Upper lobe of right lung (tissue), 1 donor: ENCODE results near the gene TCFL5. TPM values are rescaled to one million over a fixed set of nuclear protein-coding genes. Genes with fewer than 3 reads are reported as not detected.

Source experiments
- ATAC-seq: fragments of 200-7000 bp; cut with Tn5 transposase; one replicate; pipeline ENCODE4 v1.9.1; 2020; ENCODE audit warnings: mild to moderate bottlenecking, moderate library complexity
- DNase-seq: peaks from one replicate; pipeline ENCODE4 v3.0.0-alpha.2; 2020
- H3K27ac ChIP-seq: fragments of 200-600 bp; one replicate; pipeline ENCODE4 v1.8.0; 2022
- H3K27me3 ChIP-seq: fragments of 200-600 bp; one replicate; pipeline ENCODE4 v1.8.0; 2022; ENCODE audit warnings: mild to moderate bottlenecking
- H3K36me3 ChIP-seq: fragments of 200-600 bp; one replicate; pipeline ENCODE4 v1.8.0; 2022
- H3K4me1 ChIP-seq: fragments of 200-600 bp; one replicate; pipeline ENCODE4 v1.8.0; 2022
- H3K4me3 ChIP-seq: fragments of 200-600 bp; one replicate; pipeline ENCODE4 v1.8.0; 2022; ENCODE audit warnings: mild to moderate bottlenecking
- H3K9me3 ChIP-seq: fragments of 200-600 bp; one replicate; pipeline ENCODE4 v1.8.0; 2022
- intact Hi-C: fragments of 100-400 bp; cut with DNase I; formaldehyde crosslinking; loops from one replicate; pipeline ENCODE4 v1.11.0; 2022
- total RNA-seq: library from RNA; stranded (reverse); fragmentation: NEBNext Ultra II Directional; extraction: Animal tissue kit (Norgen Biotek cat#: 25700); gene quantifications from one replicate; pipeline ENCODE4 v1.2.1, GENCODE V29; 2021
- TF ChIP-seq, protein P1 (sequence below): fragments of 200-600 bp; IDR thresholded peaks from one replicate; pipeline ENCODE4 v1.8.0; 2022; ENCODE audit warnings: antibody characterized with exemption
- donor health status: DM: no; HTN: yes; CAD: no; lungs with severe emphysema.

TCFL5 gene
- total RNA-seq, 1 donor from 2014 or later: 7.8 TPM

DNA sequence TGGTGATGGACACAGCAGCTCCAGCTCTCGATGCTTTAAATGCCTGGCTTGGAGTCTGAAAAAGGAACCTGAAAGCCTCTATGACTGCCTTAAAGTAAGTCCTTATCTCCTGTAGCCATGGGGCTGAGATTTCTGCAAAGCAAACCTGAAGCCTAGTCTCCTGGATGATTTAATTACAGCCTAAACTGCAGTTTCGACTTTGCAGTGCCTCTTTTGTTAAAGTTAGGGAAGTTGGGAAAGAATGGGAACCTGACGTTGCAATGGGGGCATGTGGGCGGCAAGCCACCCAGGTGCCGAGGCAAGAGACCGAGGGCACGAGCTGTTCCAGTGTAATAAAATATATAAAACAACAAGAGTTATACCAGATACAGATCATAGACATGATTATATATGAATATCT is 11.7 kb upstream of the TCFL5 start:
- peaks cover 19% of the 10 kb centered on the region for H3K4me1 ChIP-seq
- no peak overlapping the region for H3K27ac ChIP-seq
- TF ChIP-seq, protein P1, sequence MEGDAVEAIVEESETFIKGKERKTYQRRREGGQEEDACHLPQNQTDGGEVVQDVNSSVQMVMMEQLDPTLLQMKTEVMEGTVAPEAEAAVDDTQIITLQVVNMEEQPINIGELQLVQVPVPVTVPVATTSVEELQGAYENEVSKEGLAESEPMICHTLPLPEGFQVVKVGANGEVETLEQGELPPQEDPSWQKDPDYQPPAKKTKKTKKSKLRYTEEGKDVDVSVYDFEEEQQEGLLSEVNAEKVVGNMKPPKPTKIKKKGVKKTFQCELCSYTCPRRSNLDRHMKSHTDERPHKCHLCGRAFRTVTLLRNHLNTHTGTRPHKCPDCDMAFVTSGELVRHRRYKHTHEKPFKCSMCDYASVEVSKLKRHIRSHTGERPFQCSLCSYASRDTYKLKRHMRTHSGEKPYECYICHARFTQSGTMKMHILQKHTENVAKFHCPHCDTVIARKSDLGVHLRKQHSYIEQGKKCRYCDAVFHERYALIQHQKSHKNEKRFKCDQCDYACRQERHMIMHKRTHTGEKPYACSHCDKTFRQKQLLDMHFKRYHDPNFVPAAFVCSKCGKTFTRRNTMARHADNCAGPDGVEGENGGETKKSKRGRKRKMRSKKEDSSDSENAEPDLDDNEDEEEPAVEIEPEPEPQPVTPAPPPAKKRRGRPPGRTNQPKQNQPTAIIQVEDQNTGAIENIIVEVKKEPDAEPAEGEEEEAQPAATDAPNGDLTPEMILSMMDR: no peak
- intact Hi-C loops: no loop called here
- H3K27me3 ChIP-seq: no peaks in the 10 kb centered on the region
- H3K9me3 ChIP-seq: no peaks in the 10 kb centered on the region
- DNase-seq (no peak), ATAC-seq (no peak)
- no peaks in the 10 kb centered on the region for H3K36me3 ChIP-seq
- H3K4me3 ChIP-seq: no peak overlapping the region

- intact Hi-C loops: no loop called here
Measured at GRCh38 chr20:62872862-62873261, 11.2 kb upstream of the TCFL5 start.

DNA sequence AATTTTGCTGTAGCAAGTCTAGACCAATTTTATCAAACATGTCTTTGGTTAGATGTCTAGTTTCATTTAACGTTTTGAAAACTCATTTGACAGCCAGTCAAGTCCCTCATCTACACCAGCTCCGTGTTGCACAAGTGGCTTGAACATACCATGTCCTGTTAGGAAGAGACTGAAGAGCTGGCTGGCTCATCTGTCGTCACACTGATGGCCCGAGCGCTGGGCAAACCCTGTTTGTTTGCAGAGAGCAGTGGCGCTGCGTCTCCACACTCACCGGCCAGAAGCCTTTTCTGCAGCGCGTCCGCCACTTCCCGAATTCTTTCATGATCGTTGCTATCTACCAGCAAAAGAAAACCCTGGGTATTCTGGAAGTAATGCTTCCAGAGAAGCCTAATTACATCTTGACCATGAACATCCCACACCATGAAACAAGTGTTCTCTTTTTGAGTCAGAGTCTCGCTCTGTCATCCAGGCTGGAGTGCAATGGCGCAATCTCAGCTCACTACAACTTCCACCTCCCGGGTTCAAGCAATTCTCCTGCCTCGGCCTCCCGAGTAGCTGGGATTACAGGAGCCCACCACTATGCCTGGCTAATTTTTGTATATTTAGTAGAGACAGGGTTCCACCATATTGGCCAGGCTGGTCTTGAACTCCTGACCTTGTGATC is 10.7 kb upstream of the TCFL5 start:
- Histone ChIP-seq H3K4me1 (peaks cover 16% of the 10 kb centered on the region), H3K9me3 (no peaks in the 10 kb centered on the region), H3K27me3 (no peaks in the 10 kb centered on the region), H3K4me3 (no peak overlapping the region), H3K36me3 (no peaks in the 10 kb centered on the region), H3K27ac (no peak overlapping the region)
- TF ChIP-seq, protein P1: no peak
- intact Hi-C loops: no loop called here
- ATAC-seq (no peak), DNase-seq (no peak)

More at GRCh38 chr20:62872862-62873261, 11.2 kb upstream of the TCFL5 start:
- Histone ChIP-seq H3K4me3 (no peak overlapping the region), H3K4me1 (peaks cover 19% of the 10 kb centered on the region), H3K36me3 (no peaks in the 10 kb centered on the region), H3K27me3 (no peaks in the 10 kb centered on the region), H3K9me3 (no peaks in the 10 kb centered on the region), H3K27ac (no peak overlapping the region)
- DNase-seq (no peak), ATAC-seq (no peak)
- TF ChIP-seq, protein P1: no peak

DNA sequence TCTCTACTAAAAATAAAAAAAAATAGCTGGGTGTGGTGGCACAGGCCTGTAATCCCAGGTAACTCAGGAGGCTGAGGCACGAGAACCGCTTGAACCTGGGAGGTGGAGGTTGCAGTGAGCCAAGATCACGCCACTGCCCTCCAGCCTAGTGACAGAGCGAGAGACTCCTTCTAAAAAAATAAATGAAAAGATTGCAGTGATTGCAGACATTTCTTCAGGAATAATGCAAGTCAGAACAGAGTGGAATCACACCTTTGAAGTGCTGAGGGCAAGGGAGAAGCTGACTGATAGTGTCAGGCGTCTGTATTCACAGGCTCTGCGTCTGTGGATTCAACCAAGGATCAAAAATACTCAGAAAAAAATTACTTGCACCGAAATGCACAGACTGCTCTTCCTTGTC is 2.6 kb upstream of the TCFL5 start:
- Histone ChIP-seq H3K27me3 (no peaks in the 10 kb centered on the region), H3K4me1 (peaks cover 10% of the 10 kb centered on the region), H3K9me3 (no peaks in the 10 kb centered on the region), H3K27ac (no peak overlapping the region), H3K4me3 (no peak overlapping the region), H3K36me3 (no peaks in the 10 kb centered on the region)
- ATAC-seq (no peak), DNase-seq (no peak)
- intact Hi-C loops: no loop called here
- TF ChIP-seq, protein P1: no peak

GRCh38 chr20:62860924-62861691 is 514 bp downstream of the TCFL5 start:
- intact Hi-C loops: no loop called here
- Histone ChIP-seq H3K27me3 (no peaks in the 10 kb centered on the region), H3K4me3 (peak overlapping the region; percentile 44), H3K27ac (no peak overlapping the region), H3K36me3 (peaks cover 6% of the 10 kb centered on the region), H3K9me3 (no peaks in the 10 kb centered on the region), H3K4me1 (peaks cover 10% of the 10 kb centered on the region)
- ATAC-seq (peak; percentile 1), DNase-seq (peak; percentile 73)
- TF ChIP-seq, protein P1: no peak
